GM18867 (cell line): ENCODE measurements around the gene TNFSF15.

Source experiments
- ATAC-seq: cut with Tn5 transposase; IDR thresholded peaks from one replicate; pipeline ENCODE4 v1.9.1; 2021; ENCODE audit warnings: mild to moderate bottlenecking, moderate library complexity; ENCODE audit not compliant: unreplicated experiment

Gene TNFSF15

GRCh38 chr9:114825126-114825795, 19.4 kb upstream of the TNFSF15 start:
- ATAC-seq: no peak

- ATAC-seq: no peak
These were observed 18.3 kb upstream of the TNFSF15 start for GRCh38 chr9:114824110-114824509.

- ATAC-seq: no peak
These were observed 17.6 kb upstream of the TNFSF15 start for GRCh38 chr9:114823441-114823840.

GRCh38 chr9:114822708-114823107, 16.9 kb upstream of the TNFSF15 start:
- ATAC-seq: no peak

- ATAC-seq: no peak
These were observed 15.1 kb upstream of the TNFSF15 start for GRCh38 chr9:114820776-114821501.

GRCh38 chr9:114818178-114818577, 12.3 kb upstream of the TNFSF15 start:
- ATAC-seq: no peak

GRCh38 chr9:114813717-114814418, 8.0 kb upstream of the TNFSF15 start:
- ATAC-seq: no peak

- no peak for ATAC-seq
These were observed 6.3 kb upstream of the TNFSF15 start for GRCh38 chr9:114811966-114812636.

- no peak for ATAC-seq
These were observed 5.5 kb upstream of the TNFSF15 start for GRCh38 chr9:114811301-114811700.

- ATAC-seq: no peak
These were observed 4.8 kb upstream of the TNFSF15 start for GRCh38 chr9:114810614-114811013.

GRCh38 chr9:114806526-114806900, 674 bp upstream of the TNFSF15 start:
- ATAC-seq: peak; percentile 31

GRCh38 chr9:114804505-114804904, 1.3 kb downstream of the TNFSF15 start:
- ATAC-seq: no peak

- no peak for ATAC-seq
These were observed 2.2 kb downstream of the TNFSF15 start for GRCh38 chr9:114803479-114804265.

- ATAC-seq: no peak
These were observed 5.9 kb downstream of the TNFSF15 start for GRCh38 chr9:114799925-114800324.

GRCh38 chr9:114799441-114799840, 6.4 kb downstream of the TNFSF15 start:
- no peak for ATAC-seq

GRCh38 chr9:114798780-114799427, 6.9 kb downstream of the TNFSF15 start:
- ATAC-seq: no peak

GRCh38 chr9:114798101-114798500, 7.7 kb downstream of the TNFSF15 start:
- no peak for ATAC-seq

- ATAC-seq: no peak
These were observed 13.4 kb downstream of the TNFSF15 start for GRCh38 chr9:114792396-114792795.

- no peak for ATAC-seq
These were observed 14.1 kb downstream of the TNFSF15 start for GRCh38 chr9:114791736-114792135.

GRCh38 chr9:114791312-114791711, 14.5 kb downstream of the TNFSF15 start:
- no peak for ATAC-seq
